NCI-H2227 (cell line): ENCODE results near the gene PRKRA.
"Not testable (repeated sequence)": the region's sequence is repeated elsewhere in the genome, so short reads cannot be mapped to it uniquely, and the experiment has no call there.

Experiments
- DNase-seq: peaks from one replicate; lab custom pipeline; 2025; ENCODE audit not compliant: unreplicated experiment; lab: John Stamatoyannopoulos, UW

Gene PRKRA

DNA sequence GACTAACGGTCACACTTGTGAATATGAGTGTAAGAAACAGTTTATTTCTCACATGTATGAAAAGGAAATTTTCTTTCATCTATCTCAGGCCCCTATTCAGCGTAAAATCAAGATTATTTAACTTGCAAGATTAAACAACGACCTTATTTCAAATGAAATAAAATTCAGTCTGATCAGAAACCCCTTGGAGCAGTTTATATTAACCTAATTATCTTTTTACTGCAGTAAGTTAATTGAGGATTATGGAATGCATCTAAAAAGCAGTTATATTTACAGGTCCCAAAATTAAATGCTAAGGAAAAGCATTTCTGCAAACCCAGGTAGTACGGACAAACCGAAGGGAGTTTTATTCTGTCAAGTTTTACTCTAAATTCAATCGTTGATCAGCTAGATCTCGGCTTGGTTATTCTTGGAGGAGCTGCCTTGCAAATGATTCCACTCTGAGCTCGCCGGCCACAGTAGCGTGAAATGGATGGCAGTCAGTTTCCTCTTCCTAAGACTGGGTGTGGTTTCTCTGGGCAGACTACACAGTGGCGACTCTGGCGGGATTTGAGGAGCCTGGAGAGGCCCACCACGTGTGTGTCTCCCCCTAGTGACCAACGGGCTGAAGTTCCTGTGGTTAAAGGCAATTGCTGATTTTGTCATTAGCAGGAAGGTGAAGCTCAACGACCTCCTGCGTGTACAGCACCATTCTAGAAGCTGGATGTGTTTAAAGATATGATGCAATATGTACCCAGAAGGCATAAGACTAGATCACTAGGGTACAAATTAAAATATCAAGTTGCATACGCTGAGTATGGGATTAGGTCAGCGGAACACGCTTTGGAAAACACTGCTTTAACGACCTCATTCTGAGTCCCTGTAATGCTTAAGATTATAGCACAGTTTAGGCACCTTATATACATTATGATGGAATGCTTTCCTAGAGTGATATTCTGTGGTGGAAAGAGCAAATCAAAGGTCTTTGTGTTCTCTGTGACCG, 36.4 kb downstream of the PRKRA start:
- peak; percentile 98 for DNase-seq

DNA sequence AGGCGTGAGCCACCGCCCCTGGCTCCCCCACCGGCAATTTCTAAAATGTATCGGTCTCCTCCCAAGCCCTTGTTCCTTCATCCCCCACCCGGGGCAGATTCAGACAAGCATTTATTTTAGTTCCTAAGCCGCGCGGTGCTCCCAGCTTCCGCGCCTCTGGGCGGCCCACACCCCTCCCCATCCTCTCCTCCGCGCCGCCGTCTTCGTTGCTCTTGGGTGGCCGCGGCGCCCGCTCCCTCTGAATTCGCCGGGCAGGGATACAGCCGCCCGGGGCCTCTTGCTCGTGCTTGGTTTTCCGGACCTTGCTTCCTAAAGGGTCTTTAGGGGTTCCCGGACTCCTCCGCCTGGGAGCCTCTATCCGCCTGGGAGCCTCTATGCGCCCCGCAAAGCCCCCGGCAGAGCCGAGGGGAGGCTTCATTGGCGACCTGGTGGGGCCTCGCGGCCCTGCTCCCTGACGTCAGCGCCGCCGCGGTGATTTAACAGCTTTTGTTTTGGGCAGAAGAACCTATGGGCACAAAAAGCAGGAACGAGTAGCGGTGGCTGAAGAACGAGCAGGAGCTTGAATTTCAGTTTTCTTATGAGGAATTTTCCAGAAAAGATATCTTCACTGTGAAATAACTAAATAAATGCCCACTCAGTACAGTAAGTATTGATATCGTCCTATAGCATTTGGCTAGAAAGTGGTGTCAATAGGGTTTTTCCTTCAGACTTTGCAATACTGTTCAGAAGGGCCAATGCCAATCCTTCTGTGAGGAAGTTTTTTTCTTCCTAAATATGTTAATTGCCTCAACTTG, 37.3 kb downstream of the PRKRA start:
- peak; percentile 95 for DNase-seq

DNA sequence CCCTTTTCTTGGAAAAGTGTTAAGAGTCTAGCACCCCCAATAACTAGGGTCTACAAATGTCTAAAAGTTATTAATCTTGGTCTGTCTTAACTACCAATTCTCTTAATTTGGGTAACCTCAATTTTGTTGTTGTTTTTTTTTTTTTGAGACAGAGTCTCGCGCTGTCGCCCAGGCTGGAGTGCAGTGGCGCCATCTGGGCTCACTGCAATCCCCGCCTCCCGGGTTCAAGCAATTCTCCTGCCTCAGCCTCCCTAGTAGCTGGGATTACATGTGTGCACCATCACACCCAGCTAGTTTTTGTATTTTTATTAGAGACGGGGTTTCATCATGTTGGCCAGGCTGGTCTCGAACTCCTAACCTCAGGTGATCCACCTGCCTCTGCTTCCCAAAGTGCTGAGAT, 38.5 kb downstream of the PRKRA start:
- not testable (repeated sequence) for DNase-seq

DNA sequence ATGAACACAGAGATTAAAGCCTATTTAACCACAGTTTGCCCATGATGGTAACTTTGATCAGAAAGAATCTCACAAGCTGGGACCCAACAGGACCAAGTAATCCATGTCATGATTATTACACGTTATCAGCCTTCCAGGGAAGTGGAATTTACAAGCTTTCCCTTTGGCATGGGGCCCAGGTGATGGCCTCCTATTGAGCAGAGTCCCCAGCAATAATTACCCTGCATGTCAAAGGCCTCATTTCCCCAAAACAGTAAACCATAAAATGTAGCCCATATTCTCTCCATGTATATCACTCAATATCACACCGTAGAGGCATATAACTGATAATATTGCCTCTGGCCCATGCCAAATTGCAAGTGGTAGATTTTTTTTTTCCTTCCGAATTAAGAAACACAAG, 38.9 kb downstream of the PRKRA start:
- no peak for DNase-seq

DNA sequence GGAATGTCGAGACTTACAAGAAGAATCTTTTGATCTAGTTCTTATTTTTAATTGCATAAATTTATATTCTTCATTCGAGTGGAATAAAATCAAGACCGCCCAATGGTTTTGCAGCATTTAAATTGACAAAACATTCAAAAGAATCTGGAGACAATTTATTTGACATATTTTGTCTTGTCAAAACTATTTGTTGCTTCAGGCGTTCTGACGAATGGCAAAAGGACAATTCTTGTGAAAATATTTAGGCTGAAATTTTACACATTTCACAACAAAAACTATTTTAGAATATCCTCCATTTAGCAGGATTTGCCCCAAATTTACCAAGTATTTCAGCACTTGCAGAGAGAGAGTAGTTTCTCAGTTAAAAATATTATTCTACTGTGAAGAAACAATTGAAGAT, 41.7 kb downstream of the PRKRA start:
- no peak for DNase-seq

DNA sequence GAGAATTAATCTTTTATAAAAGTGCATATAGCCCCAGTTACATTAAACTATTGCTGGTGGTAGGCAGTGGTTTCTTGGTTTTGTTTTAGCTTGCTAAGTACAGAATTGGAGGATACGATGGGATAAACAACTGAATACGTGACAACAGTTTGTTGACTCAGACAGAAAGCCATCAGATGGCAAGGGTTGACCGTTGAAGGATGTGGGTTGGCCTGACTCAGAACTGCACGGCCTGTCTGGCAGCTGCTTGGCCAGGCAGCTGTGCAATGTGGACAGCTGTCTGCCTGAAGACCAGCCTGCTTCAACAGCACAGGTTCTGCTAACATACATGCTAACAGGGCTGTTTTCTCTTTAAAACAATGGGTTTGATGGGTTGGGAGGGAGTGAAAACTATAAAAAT, 46.6 kb downstream of the PRKRA start:
- DNase-seq, result peak; percentile 15

DNA sequence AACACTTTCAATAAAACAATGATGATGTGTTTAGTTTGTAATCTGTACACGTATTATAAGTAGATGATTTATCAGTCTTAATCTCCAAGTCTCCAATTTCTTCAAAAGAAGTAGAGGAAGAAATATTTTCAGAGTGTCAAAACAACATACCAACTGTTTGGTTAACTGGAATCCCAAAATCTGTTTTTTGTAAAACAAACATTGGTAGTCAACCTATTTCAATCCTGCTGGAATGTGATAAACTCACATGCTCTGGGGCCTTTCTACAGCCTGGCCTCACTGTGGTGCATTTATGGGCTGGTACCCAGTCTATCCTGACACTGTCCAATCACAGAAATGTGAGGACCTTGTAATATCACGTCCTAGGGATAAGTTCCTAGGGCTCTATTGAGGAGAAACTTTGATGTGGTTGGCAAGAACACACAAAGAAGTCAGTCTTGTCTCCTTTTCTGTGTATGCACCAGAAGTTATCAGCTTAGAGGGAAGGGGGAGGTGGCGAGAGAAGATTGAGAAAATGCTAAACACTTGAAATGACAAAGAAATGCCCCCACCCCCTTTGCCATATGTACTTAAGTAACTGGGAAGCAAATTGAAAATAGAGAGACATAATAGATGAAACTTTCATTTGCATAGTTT, 47.2 kb downstream of the PRKRA start:
- no peak for DNase-seq

DNA sequence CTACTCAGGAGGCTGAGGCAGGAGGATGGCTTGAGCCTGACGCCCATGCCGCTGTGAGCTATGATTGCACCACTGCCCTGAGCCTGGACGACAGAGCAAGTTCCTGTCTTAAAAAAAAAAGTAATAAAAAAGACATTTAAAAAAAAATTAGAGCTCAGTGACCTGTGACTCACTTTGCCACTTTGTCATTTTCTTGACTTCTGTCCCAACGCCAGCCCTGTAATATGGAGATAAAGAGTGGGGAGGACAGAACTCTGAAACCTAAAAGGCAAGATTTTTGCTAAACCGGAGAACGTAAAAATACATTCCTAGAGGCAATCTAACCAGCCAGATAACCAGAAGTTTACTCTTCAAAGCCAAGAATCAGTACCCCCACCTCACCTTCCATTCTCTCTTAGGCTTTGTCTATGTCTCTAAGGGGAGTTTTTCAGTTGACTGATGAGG, 49.0 kb downstream of the PRKRA start:
- no peak for DNase-seq

DNA sequence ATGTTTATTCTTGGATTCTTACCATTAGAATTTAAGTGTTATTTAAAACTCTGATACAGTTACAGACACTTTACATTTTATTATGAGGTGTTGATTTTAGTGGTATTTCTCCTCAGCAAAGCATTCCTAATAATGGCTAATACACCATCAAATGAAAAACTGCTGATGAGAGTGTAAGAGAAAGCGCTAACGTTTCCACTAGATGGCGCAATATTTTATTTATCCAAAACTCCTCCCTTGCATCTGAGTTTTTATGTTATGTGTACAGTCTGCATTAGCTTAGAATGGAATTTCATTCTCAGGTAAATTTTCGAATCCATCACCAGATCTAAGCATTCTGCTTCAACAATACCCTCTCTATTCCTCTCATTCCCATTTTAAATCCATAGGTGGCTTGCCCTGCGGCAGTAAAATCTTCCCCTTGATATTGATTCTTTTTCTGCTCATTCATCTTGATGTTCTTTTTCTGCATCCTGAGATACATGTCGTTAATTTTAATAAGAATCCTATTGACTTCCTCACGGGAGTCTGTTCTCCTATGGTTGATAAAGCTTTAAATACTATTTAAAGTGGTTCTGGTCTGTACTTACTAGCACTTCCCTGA, 53.9 kb downstream of the PRKRA start:
- peak; percentile 76 for DNase-seq

DNA sequence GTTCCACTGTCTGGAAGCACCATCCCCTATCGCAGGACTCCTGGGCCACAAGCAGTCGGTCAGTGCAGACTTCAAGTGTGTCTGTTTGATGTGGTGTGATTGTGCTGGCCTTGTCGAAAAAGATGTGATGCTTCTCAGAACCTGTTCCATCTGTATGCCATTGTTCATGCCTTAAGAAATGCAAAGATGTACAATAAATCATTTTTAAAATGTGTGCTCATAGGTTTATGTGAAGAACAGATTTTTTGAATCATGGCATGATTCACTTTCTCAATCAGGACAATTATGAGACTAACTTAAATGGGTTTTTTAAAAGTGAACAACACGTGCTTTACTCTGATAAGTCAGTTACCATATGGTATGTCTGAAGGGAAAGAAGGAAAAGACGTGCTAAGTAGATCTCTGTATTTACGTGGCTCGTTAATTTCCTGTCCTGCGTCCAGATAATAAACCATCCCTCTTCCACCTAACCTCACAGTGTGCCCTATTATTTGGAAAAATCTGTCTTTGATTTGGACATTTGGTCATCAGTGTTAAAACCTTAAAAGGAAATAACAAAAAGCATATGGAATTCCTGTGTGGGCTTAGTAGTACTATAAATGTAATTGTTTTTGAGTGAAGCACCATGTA, 54.9 kb downstream of the PRKRA start:
- no peak for DNase-seq

DNA sequence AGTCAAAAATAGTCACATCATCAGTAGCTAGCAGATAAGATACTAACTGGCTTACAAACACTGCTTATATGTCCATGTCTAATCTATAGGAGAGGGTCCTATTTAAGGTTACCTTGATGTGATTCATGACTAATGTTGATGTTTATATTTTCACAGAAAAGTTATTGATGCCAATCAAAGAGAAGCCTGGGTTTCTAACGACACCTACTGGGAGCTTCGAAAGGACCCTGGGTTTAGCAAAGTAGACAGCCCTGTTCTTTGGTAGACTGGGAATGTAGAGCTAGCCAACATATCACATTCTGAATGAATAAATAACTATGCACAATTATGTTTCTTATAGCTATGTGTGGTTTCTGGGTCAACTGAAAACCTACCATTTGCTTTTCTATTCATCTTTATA, 55.7 kb downstream of the PRKRA start:
- no peak for DNase-seq

DNA sequence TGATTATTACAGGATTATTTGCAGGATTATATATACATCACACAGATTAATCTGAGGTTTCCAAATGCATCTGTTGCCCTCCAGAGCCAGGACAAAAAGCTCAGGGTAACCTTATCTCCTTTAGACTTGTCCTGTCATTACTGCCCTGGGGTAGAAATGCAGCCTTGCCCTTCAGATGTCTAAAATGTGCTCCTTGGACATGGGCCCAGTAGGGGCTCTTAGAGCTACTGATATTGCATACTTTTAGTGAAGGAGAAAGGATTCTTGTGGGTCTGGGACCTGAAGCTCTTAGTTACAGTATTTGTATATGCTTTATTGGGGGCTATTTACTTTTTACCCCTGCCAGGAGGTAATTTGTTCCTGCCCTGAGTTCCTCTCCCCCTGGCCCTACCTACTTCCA, 56.1 kb downstream of the PRKRA start:
- DNase-seq, result no peak

DNA sequence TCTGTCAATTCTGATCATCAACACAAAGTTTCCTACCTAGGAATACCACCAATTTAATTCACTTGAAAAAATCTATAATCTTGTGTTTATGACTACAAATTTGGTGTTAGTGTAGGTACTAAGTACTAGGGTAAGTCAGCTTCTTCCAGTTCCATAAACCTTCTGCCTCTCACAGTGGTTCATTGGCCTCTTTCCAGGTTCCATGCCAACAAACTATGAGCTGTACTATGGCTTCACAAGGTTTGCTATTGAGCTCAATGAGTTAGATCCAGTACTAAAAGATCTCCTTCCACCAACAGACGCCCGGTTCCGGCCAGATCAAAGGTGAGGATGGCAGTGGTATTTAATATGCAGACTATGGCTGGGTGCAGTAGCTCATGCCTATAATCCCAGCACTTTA, 58.8 kb downstream of the PRKRA start:
- no peak for DNase-seq

DNA sequence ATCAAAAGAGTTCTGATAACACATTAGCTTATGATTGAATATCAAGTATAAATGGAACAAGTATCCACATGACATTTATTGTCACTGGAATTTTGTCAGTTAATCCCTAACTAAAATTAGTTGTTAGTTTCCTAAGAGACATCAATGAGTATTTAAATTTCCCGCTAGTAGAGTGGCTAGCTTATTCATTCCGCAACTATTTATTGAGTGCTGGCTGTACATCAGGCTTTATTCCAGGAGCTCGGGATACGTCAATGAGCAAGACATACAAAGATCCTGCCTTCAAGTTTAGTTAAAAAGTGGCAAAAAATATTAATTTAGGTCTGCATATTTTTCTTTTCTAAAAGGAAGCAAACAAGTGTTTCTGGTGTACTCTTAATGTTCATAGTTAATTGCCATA, 59.3 kb downstream of the PRKRA start:
- DNase-seq, result no peak

DNA sequence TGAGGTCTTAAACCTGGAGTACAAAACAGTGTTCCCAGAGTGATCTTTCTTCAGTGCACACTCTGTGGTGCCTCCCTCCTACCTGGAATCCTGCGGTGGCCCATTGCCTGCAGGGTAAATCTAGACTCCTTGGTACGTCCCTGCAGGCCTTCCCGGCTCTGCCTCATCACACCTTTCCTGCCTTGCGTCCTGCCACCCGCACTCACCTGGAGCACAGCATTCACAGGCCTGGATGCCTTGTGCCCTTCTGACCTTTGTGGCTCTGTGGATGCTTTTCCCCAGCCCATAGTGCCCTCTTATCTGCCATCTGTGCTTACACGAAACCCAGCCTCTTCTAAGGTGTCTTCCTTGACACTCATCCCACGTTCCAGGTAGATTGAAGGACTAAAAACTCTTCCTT, 62.7 kb downstream of the PRKRA start:
- DNase-seq, result no peak

DNA sequence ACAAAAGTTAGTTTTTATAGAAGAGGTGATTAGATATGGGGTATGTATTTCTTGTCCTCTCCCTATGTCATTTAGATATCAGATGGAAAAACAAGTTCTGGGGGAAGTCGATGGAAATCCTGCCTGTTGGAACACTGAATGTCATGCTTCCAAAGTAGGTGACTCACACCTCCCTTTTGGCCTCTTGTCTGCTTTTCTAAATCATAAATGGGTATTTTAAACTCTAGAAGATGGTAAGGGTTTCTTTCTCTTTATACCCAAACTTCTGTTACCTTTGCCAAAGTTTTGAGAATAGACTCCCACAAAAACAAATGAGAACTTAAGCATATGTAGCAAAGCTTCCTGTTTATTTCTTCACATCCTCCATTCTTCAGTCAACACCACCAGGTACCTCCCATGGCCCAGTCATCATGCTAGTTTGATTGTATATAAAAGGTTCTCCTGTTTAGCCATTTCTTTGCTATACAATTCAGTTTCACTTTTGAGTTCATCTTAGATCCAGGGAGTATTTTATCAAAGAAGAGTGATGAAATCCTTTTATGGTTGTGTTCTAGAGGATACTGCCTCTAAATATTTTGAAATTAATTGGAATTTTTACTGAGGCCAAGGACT, 63.9 kb downstream of the PRKRA start:
- DNase-seq, result no peak

DNA sequence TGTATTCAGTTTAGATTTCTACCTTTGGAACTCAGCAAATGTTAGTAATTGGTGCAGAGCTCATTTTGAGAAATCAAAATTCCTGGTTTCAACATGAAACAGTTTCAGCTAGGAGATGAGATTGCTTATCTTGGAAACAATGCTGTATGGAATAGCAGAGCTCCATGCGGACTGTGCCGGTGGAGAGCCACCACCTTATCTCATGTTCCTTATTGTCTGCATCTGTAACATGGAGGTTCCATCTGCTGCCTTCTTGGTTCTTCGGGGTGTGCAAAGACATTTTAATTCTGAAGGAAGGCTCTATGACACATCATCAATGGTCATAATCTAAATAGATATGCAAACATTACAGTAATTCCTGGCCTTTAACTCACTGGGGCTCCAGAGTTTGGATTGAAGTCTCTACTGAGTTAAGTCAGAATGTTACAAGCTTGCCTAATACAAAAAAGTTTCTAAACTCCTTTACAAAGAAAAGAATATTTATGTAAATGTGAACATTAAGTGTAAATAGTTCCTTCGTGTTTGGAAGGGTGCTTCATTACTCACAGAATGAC, 65.3 kb downstream of the PRKRA start:
- DNase-seq, result no peak

DNA sequence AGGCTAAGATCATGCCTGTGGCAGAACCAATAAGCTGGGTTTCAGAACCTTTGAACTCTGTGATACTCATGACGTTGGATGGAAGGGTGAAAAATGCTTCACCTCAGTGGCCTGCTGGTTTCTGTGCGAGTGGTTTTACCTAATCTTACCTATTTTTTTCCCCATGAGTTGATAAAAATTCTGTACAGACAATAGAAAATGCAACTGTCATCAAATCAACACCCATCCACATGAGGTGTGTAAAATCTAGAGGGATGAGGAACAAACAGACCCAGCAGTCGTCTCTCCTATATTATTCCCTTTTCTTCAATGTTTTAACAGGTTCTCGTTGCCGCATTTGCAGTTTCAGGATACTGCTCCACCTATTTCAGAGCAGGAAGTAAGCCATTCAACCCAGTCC, 67.3 kb downstream of the PRKRA start:
- DNase-seq, result no peak
